Keratinocyte (primary cell): Measurements from ENCODE around the gene FOXQ1. TPM values are rescaled to one million over a fixed set of nuclear protein-coding genes. Genes with fewer than 3 reads are reported as not detected.

Source experiments
- DNase-seq: peaks from one replicate; pipeline ENCODE4 v3.0.0-alpha.2; 2011; ENCODE audit warnings: low read depth, missing footprints, low spot score
- FAIRE-seq: peaks from 2 replicates; lab custom pipeline; 2011; peaks lifted over from hg19 to GRCh38; lab: Jason Lieb, UNC
- H2AFZ ChIP-seq: 2 replicates; pipeline ENCODE4 v1.6.0; 2012; ENCODE audit warnings: low read length, control low read depth, inconsistent platforms; ENCODE audit not compliant: control insufficient read depth
- H3K27ac ChIP-seq: 2 replicates; pipeline ENCODE4 v1.5.1; 2011; ENCODE audit warnings: low read length; ENCODE audit not compliant: control insufficient read depth, insufficient read depth
- H3K27me3 ChIP-seq: 3 replicates; pipeline ENCODE4 v1.6.0; 2011; ENCODE audit warnings: low read length; ENCODE audit not compliant: control insufficient read depth, insufficient read depth; ENCODE audit errors: extremely low read depth
- H3K36me3 ChIP-seq, 2 experiments: 2 replicates in 1 of 2; 3 replicates in 1 of 2; pipeline ENCODE4 v1.5.1; 2011; ENCODE audit warnings: low read length in 2 of 2, mild to moderate bottlenecking in 1 of 2; ENCODE audit not compliant: control insufficient read depth in 2 of 2, insufficient read depth in 2 of 2; ENCODE audit errors: extremely low read depth in 1 of 2
- H3K4me1 ChIP-seq: 3 replicates; pipeline ENCODE4 v1.5.1; 2011; ENCODE audit warnings: low read length; ENCODE audit not compliant: control insufficient read depth, insufficient read depth; ENCODE audit errors: extremely low read depth
- H3K4me2 ChIP-seq: 3 replicates; pipeline ENCODE4 v1.6.0; 2011; ENCODE audit warnings: low read depth, low read length; ENCODE audit not compliant: control insufficient read depth, insufficient read depth; ENCODE audit errors: extremely low read depth
- H3K4me3 ChIP-seq, 3 experiments: fragments of 200-600 bp in 1 of 3; sonication (generic) in 1 of 3; 2 replicates in 2 of 3; 3 replicates in 1 of 3; pipeline ENCODE4 v1.5.1; 2011 to 2016; ENCODE audit warnings: low read length in 3 of 3, mild to moderate bottlenecking in 3 of 3, control low read depth in 2 of 3, inconsistent platforms in 1 of 3, low read depth in 1 of 3, mixed read lengths in 1 of 3, mixed run types in 1 of 3, moderate library complexity in 1 of 3; ENCODE audit not compliant: control insufficient read depth in 2 of 3, insufficient read depth in 2 of 3; ENCODE audit errors: extremely low read depth in 1 of 3
- H3K79me2 ChIP-seq: 2 replicates; pipeline ENCODE4 v1.6.0; 2012; ENCODE audit warnings: low read length; ENCODE audit not compliant: control insufficient read depth, insufficient read depth
- H3K9ac ChIP-seq: 3 replicates; pipeline ENCODE4 v1.6.0; 2011; ENCODE audit warnings: low read length; ENCODE audit not compliant: control insufficient read depth, insufficient read depth; ENCODE audit errors: extremely low read depth
- H3K9me1 ChIP-seq: 3 replicates; pipeline ENCODE4 v1.6.0; 2011; ENCODE audit warnings: low read length; ENCODE audit not compliant: control insufficient read depth, insufficient read depth; ENCODE audit errors: extremely low read depth
- H3K9me3 ChIP-seq: 2 replicates; pipeline ENCODE4 v1.5.1; 2012; ENCODE audit warnings: low read depth, low read length; ENCODE audit not compliant: control insufficient read depth
- H4K20me1 ChIP-seq: 3 replicates; pipeline ENCODE4 v1.6.0; 2011; ENCODE audit warnings: low read length; ENCODE audit not compliant: control insufficient read depth, insufficient read depth; ENCODE audit errors: extremely low read depth
- EZH2 ChIP-seq: IDR thresholded peaks from one replicate; pipeline ENCODE4 v1.6.1; 2012; ENCODE audit warnings: inconsistent platforms, mild to moderate bottlenecking, low read length, moderate library complexity
- dilution Hi-C: fragments of 300-500 bp; cut with MboI; formaldehyde crosslinking; loops from one replicate; pipeline ENCODE4 v1.7.0; 2020; ENCODE audit warnings: low sequenced_read_pairs; ENCODE audit not compliant: extremely low pct_ligation_motif_present
- polyA plus RNA-seq, 5 experiments: library from polyadenylated mRNA; depleted of rRNA in 3 of 5; stranded (reverse) in 3 of 5; stranded (forward) in 1 of 5; unstranded in 1 of 5; fragments of >200 nt; gene quantifications; 1 replicate in 1 of 5; 2 replicates in 3 of 5; 3 replicates in 1 of 5; pipeline versions ENCODE4 v1.2.1 to v1.2.3, GENCODE V29; 2011 to 2012; ENCODE audit warnings: missing spikeins in 2 of 5, low read depth in 1 of 5, low replicate concordance in 1 of 5
- TF ChIP-seq, protein P1 (sequence below), 3 experiments: IDR thresholded peaks in 1 of 3; conservative IDR thresholded peaks in 1 of 3; optimal IDR thresholded peaks in 1 of 3; 2 replicates in 2 of 3; 3 replicates in 1 of 3; pipeline versions ENCODE3 to v1.5.1; 2011; ENCODE audit warnings: low read length in 3 of 3, mild to moderate bottlenecking in 3 of 3, moderate library complexity in 2 of 3, control low read depth in 1 of 3, inconsistent platforms in 1 of 3; ENCODE audit not compliant: insufficient read depth in 2 of 3; ENCODE audit errors: extremely low read depth in 1 of 3

FOXQ1 gene
- polyA plus RNA-seq, 1 donor (not counting 4 experiments of a cell fraction or from before 2014, with no cell fraction given): 5.4 TPM

DNA sequence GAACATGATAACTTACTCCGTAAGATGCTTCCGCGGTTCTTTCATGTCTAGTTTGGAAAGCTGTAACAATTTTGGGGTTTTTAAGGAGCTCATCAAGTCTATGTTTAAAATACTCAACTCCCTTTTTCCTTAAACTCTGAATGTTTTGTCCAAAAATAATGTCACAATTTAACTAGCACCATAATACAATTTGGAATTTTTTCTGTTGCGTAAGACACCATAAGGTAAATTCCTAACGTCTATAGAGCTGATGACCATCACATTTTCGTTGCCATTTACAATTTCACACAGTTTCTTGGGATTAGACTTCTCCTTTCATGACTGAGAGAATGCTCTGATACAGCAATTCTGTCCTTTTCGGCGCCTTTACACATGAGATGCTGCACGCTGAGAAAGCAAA, 50.7 kb downstream of the FOXQ1 start:
- Histone ChIP-seq H3K4me3 (no peak overlapping the region), H2AFZ (no peak overlapping the region), H3K9me1 (no peaks in the 10 kb centered on the region), H3K9me3 (no peaks in the 10 kb centered on the region), H3K36me3 (no peaks in the 10 kb centered on the region), H3K9ac (no peak overlapping the region), H3K27me3 (no peaks in the 10 kb centered on the region), H3K4me1 (no peaks in the 10 kb centered on the region), H3K4me2 (no peak overlapping the region), H3K27ac (no peak overlapping the region), H4K20me1 (no peaks in the 10 kb centered on the region), H3K79me2 (no peaks in the 10 kb centered on the region)
- TF ChIP-seq, protein P1, sequence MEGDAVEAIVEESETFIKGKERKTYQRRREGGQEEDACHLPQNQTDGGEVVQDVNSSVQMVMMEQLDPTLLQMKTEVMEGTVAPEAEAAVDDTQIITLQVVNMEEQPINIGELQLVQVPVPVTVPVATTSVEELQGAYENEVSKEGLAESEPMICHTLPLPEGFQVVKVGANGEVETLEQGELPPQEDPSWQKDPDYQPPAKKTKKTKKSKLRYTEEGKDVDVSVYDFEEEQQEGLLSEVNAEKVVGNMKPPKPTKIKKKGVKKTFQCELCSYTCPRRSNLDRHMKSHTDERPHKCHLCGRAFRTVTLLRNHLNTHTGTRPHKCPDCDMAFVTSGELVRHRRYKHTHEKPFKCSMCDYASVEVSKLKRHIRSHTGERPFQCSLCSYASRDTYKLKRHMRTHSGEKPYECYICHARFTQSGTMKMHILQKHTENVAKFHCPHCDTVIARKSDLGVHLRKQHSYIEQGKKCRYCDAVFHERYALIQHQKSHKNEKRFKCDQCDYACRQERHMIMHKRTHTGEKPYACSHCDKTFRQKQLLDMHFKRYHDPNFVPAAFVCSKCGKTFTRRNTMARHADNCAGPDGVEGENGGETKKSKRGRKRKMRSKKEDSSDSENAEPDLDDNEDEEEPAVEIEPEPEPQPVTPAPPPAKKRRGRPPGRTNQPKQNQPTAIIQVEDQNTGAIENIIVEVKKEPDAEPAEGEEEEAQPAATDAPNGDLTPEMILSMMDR (optimal IDR thresholded peaks at IDR 0.05 in 1 of 3, IDR thresholded peaks at IDR 0.05 in 1 of 3, conservative IDR thresholded peaks at IDR 0.05 in 1 of 3; ENCODE audit: extremely low read depth in 1 of 3, insufficient read depth in 2 of 3, low read length in 3 of 3): no peak
- TF ChIP-seq EZH2: no peak
- dilution Hi-C loops: loop anchor here (25.0 kb wide), 1 partner anchor 600 kb away; no protein-coding TSS in a partner anchor
- FAIRE-seq (no peak), DNase-seq (no peak)

DNA sequence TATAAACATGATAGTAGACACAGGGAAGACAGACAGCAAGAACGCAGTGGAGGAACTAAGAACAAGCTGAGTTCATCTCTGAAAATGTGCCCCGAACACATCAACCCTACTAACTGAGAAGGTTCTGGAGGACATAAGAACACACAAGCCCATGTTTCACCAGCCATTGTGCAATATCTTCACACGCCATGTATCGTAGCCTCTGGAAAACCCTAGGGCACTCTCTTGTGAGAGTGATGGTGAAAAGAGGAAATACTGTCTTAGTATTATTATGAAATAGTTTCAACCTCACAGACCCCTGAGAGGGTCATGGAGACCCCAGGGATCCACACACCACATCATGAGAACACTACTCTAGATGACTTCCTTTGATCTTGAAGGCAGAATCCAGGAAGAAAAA, 51.4 kb downstream of the FOXQ1 start:
- Histone ChIP-seq H3K9ac (no peak overlapping the region), H3K4me3 (no peak overlapping the region), H3K4me1 (no peaks in the 10 kb centered on the region), H3K79me2 (no peaks in the 10 kb centered on the region), H3K36me3 (no peaks in the 10 kb centered on the region), H4K20me1 (no peaks in the 10 kb centered on the region), H3K9me1 (no peaks in the 10 kb centered on the region), H2AFZ (no peak overlapping the region), H3K27me3 (no peaks in the 10 kb centered on the region), H3K9me3 (no peaks in the 10 kb centered on the region), H3K4me2 (no peak overlapping the region), H3K27ac (no peak overlapping the region)
- FAIRE-seq (no peak), DNase-seq (no peak)
- dilution Hi-C loops: loop anchor here (25.0 kb wide), 1 partner anchor 601 kb away; no protein-coding TSS in a partner anchor
- TF ChIP-seq EZH2: no peak
- TF ChIP-seq, protein P1 (optimal IDR thresholded peaks at IDR 0.05 in 1 of 3, IDR thresholded peaks at IDR 0.05 in 1 of 3, conservative IDR thresholded peaks at IDR 0.05 in 1 of 3; ENCODE audit: extremely low read depth in 1 of 3, insufficient read depth in 2 of 3, low read length in 3 of 3): no peak
